IPS-20b (cell line): ENCODE results near the gene NUP210L.

Experiments
- H3K27ac ChIP-seq: one replicate; pipeline ENCODE4 v1.5.1; 2013; ENCODE audit warnings: low read length
- H3K27me3 ChIP-seq: 2 replicates; pipeline ENCODE4 v1.6.1; 2013; ENCODE audit warnings: mild to moderate bottlenecking, low read length, inconsistent platforms; ENCODE audit not compliant: insufficient read depth
- H3K36me3 ChIP-seq: 2 replicates; pipeline ENCODE4 v1.6.1; 2013; ENCODE audit warnings: low read depth, mild to moderate bottlenecking, inconsistent platforms, low read length, moderate library complexity; ENCODE audit not compliant: insufficient read depth
- H3K4me1 ChIP-seq: 2 replicates; pipeline ENCODE4 v1.6.1; 2013; ENCODE audit warnings: mild to moderate bottlenecking, control low read depth, inconsistent platforms, low read length, moderate library complexity; ENCODE audit not compliant: insufficient read depth
- H3K4me3 ChIP-seq: 2 replicates; pipeline ENCODE4 v1.5.1; 2013; ENCODE audit warnings: mild to moderate bottlenecking, low read length, inconsistent platforms
- H3K9ac ChIP-seq: 2 replicates; pipeline ENCODE4 v1.6.1; 2013; ENCODE audit warnings: low read depth, mild to moderate bottlenecking, inconsistent platforms, low read length, moderate library complexity
- H3K9me3 ChIP-seq: 2 replicates; pipeline ENCODE4 v1.6.1; 2013; ENCODE audit warnings: mild to moderate bottlenecking, low read depth, low read length, inconsistent platforms; ENCODE audit not compliant: insufficient read depth

Gene NUP210L

DNA sequence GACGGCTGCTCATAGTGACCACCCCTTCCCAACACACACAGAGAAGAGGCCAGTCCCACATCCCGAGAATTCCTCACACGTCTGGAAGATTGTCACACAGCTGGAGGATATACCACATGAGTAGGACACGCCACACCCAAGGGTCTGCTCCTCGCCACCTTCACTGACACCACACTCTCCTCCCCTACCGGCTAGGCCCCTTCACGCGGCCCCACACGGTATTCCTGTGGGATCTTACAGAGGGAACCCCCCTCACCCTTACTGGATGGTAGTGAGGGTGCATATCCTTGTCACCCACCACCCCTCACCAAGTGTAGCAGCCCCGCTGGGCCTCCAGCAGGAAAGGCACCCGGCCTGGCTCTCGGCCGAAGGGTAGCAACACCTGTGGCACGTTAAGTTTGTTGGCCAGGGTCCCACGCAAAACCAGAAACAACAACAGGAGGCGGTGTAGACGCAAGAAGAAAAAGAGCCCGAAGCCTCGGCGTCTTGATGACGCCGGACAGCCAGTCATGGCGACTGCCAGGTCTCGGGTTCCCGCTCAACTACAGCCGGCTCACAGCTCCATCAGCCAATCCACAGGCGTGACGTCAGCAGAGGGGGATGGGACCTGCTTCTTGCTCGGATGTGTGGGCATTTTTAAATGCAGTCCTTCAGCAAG lies at the start of gene NUP210L:
Gene NUP210L (minus strand): TSS at position 540 of the 658 bp plus-strand sequence.
- Histone ChIP-seq H3K27ac (no peak within 1 kb of the TSS), H3K36me3 (peaks cover 44% of the 10 kb centered on the region)

DNA sequence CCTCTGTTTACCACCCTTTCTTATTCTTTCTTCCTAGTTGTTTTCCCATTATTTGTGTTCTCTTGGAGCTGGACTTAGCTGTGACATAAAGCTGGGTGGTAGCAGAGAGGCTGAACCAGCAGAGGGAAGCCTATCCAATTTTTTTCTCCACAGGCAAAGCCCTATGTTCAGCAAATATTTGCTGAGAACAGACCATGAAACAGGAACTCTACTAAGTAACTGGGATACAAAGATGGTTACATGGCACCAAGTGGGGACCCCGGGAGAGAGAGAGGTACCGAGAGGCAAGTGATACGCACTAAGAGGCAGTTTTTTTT lies 44.6 kb upstream of the NUP210L start:
- H3K9me3 ChIP-seq = no peaks in the 10 kb centered on the region
- H3K4me1 ChIP-seq = no peaks in the 10 kb centered on the region; the same call in 1 of the 2 replicates
- H3K27me3 ChIP-seq = no peaks in the 10 kb centered on the region
- H3K9ac ChIP-seq = 0 out of 2 replicates have a peak overlapping the region, but pooled peaks have one; percentile 5
- no peak overlapping the region for H3K27ac ChIP-seq
- 0 out of 2 replicates have a peak overlapping the region, but pooled peaks have one; percentile 27 for H3K4me3 ChIP-seq
- no peaks in the 10 kb centered on the region for H3K36me3 ChIP-seq

More for the DNA sequence above, at the start of gene NUP210L:
- Histone ChIP-seq H3K9me3 (no peaks in the 10 kb centered on the region), H3K27me3 (no peaks in the 10 kb centered on the region), H3K4me1 (no peaks in the 10 kb centered on the region), H3K9ac (no peak within 1 kb of the TSS), H3K4me3 (no peak within 1 kb of the TSS)

DNA sequence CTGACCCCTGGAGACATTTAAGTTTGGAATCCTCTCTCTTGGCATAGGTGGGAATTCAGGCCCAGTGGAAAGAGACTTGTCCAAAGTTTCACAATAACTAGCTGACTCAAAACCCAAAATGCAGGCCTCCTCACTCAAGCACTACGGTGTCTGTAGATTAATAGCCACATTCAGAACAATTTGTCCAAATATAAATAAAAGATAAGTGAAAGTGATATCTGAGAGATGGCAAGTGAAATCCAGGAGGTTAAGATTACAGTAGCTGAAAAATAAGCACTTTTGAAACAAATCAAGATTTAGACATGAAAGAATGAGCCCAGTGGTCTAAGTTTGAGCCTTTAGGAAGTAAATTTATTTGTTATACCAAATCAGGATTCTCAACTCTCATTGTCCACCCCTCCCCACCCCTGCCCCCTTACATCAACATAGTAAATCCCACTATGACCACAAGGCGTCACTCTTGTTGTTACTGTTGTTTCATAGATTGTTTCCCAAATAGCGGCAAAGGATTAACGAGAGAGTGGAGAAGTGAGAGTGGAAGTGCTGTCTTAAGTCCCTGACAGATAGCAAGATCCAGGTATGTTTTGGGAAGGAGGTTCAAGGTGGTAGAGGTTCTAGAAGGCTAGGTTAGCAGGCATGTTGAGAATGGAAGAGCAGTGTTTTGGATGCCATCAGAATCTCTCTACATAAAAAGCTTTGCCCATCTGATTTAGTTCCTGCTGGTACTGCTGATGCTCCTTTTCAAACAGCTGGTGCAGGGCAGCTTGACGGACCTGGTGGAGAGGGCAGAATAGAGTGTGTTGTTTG lies 44.1 kb upstream of the NUP210L start:
- no peaks in the 10 kb centered on the region for H3K36me3 ChIP-seq
- H3K27ac ChIP-seq = no peak overlapping the region
- no peaks in the 10 kb centered on the region; the same call in 1 of the 2 replicates for H3K4me1 ChIP-seq
- peak overlapping the region; percentile 27; the same call in 1 of the 2 replicates for H3K4me3 ChIP-seq
- no peaks in the 10 kb centered on the region for H3K27me3 ChIP-seq
- 0 out of 2 replicates have a peak overlapping the region, but pooled peaks have one; percentile 5 for H3K9ac ChIP-seq
- H3K9me3 ChIP-seq = no peaks in the 10 kb centered on the region

DNA sequence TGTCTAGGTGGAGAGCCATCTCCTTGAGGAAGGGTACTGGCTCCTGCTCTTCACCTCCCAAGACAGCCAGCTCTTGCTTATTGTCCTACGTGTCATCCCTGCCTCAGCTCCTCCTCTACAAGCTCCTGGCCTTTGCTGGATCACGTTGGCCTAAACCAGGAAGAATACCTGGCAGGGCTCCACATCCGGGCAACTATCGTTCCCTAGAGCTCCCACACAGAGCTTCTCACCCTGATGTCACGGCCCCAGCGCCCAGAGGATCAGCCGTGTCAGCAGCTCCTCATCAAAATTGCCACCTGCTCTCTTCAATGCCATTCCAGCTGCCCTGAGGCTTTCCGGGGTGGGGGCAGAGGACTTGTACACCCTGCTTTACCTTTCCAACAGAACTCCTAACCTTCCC lies 38.9 kb upstream of the NUP210L start:
- no peak overlapping the region for H3K9ac ChIP-seq
- H3K36me3 ChIP-seq = no peaks in the 10 kb centered on the region
- H3K27me3 ChIP-seq = peaks cover 10% of the 10 kb centered on the region; the same call in 1 of the 2 replicates
- H3K4me1 ChIP-seq = peaks cover 3% of the 10 kb centered on the region; the same call in 1 of the 2 replicates
- H3K27ac ChIP-seq = no peak overlapping the region
- no peak overlapping the region for H3K4me3 ChIP-seq
- H3K9me3 ChIP-seq = no peaks in the 10 kb centered on the region

DNA sequence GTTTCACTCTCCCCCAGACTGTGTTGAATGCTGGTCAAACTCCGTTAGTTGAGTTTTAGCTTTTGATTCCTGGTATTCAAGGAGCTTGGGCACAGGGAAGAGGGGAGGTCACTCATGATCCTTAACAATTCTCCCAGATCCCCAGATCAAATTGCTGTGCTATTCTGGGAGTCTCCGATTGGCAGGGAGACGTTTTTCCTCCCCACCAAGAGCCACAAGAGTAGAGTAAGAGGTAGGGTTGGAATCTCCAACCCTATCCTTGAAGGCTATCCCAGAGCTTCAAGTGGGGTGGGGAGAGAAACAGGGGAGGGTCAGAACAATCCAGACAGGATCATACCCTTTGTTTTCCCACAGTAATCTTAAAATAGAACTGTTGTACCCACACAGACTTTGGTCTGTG lies 37.6 kb upstream of the NUP210L start:
- Histone ChIP-seq H3K4me3 (no peak overlapping the region), H3K9ac (peak overlapping the region; percentile 40; the same call in 1 of the 2 replicates), H3K9me3 (no peaks in the 10 kb centered on the region), H3K36me3 (no peaks in the 10 kb centered on the region), H3K27me3 (peaks cover 10% of the 10 kb centered on the region; the same call in 1 of the 2 replicates), H3K4me1 (peaks cover 8% of the 10 kb centered on the region; the same call in 1 of the 2 replicates), H3K27ac (no peak overlapping the region)

DNA sequence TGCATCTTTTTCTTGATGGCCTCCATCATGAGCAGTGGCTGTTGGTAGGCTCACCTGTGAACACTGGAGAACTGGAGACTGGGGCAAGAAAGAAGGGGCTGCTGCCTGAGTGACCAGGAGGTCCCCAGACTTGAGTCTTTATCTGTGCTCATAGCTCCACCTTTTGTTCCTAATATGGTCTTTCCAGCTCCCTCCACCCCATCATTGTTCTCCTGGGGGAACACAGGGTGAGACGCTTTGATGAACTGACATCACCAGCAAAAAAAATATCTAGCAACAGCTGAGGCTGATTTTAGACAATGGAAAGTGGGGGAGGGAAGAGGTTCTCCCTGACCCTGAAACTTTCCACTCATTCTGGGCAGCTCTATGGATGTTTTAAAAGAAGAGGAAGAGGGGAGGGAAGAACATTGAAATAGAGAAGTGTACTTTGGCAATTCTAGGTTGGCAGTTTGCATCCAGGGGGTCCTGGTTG lies 37.2 kb upstream of the NUP210L start, which contains the start of gene TPM3:
Gene TPM3 (minus strand): TSS at position 111 of the 472 bp plus-strand sequence. CDS start 82 bp downstream, at position 29.
- peaks cover 12% of the 10 kb centered on the region; the same call in 1 of the 2 replicates for H3K4me1 ChIP-seq
- H3K9ac ChIP-seq = peak within 1 kb of the TSS; percentile 40; the same call in 1 of the 2 replicates
- H3K27ac ChIP-seq = no peak within 1 kb of the TSS
- H3K4me3 ChIP-seq = no peak within 1 kb of the TSS
- H3K36me3 ChIP-seq = no peaks in the 10 kb centered on the region
- H3K27me3 ChIP-seq = peaks cover 10% of the 10 kb centered on the region; the same call in 1 of the 2 replicates
- no peaks in the 10 kb centered on the region for H3K9me3 ChIP-seq

DNA sequence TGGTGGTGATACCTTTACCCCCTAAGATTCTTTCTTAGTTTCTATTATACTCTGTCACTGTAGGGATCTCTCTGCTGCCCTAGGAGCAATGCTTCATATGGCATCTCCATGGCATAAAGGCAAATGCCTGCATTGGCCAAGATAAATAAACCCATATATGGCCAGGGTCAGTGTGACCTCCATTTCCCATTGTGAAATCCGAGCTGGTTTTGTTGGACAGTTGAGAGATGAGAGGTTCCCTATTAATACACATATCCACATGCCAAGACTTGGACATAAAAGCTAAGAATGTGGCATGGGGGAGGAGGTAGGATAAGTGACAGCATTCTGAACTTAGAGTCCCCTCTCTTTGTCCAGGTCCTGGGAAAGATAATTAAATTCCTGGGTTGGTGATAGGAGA lies 35.7 kb upstream of the NUP210L start:
- H3K9ac ChIP-seq = no peak overlapping the region
- H3K4me1 ChIP-seq = peaks cover 24% of the 10 kb centered on the region; the same call in 1 of the 2 replicates
- no peak overlapping the region for H3K4me3 ChIP-seq
- no peak overlapping the region for H3K27ac ChIP-seq
- H3K27me3 ChIP-seq = peaks cover 10% of the 10 kb centered on the region; the same call in 1 of the 2 replicates
- no peaks in the 10 kb centered on the region for H3K9me3 ChIP-seq
- H3K36me3 ChIP-seq = no peaks in the 10 kb centered on the region

DNA sequence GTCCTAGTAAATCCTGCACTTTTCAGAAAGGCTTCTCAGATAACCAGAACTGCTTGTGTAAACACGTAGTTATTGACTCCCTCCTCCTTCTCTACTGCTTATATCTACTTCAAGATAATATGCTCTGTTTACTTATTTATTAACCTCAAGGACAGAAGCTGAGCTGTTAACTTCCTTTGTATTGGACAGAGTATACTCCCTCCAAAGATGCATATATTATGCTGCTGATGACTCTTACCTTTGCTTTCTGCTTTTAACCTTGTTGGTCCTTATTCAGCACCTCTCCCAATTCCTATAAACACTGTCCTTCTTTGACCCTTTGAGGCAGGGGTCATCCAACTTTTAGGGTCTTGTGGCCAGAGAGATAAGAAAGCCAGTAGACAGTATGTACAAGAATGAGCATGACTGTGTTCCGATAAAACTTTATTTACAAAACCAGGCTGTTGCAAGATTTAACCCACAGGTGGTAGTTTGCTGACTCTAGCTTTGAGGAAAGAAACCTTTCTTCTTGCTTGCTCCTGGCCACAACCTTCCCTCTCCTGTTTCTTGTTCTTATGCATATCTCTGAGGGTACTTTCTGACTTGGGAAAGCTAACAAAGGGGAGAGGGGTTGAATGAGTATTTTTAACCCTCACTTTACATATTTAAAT lies 32.1 kb upstream of the NUP210L start:
- H3K27ac ChIP-seq = peak overlapping the region; percentile 63
- peak overlapping the region; percentile 43 for H3K4me3 ChIP-seq
- H3K4me1 ChIP-seq = peaks cover 21% of the 10 kb centered on the region; the same call in 1 of the 2 replicates
- no peaks in the 10 kb centered on the region for H3K27me3 ChIP-seq
- peak overlapping the region; percentile 66; the same call in 1 of the 2 replicates for H3K9ac ChIP-seq
- H3K36me3 ChIP-seq = no peaks in the 10 kb centered on the region
- H3K9me3 ChIP-seq = no peaks in the 10 kb centered on the region

DNA sequence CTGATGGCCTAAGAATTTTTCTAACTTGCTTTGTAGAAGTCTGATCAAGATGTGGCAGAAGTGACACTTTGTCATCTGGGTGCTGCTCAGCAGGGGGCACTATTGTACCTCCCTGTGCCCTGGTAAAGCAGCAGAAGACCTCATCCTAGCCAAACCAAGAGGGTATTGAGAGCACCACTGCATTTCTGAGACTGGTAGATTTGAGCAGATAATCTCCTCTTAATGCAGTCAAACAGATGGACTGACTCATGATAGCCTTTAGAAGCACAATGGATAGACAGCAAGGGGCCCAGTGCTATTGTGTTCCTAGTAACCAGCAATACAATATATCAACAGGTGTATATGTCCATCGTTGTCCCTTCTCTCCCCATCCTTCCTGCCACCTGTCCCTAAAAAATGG lies 31.3 kb upstream of the NUP210L start:
- H3K27ac ChIP-seq = peak overlapping the region; percentile 63
- peak overlapping the region; percentile 66; the same call in 1 of the 2 replicates for H3K9ac ChIP-seq
- H3K9me3 ChIP-seq = no peaks in the 10 kb centered on the region
- H3K36me3 ChIP-seq = no peaks in the 10 kb centered on the region
- H3K4me1 ChIP-seq = peaks cover 24% of the 10 kb centered on the region; the same call in 1 of the 2 replicates
- H3K27me3 ChIP-seq = no peaks in the 10 kb centered on the region
- peak overlapping the region; percentile 43 for H3K4me3 ChIP-seq

DNA sequence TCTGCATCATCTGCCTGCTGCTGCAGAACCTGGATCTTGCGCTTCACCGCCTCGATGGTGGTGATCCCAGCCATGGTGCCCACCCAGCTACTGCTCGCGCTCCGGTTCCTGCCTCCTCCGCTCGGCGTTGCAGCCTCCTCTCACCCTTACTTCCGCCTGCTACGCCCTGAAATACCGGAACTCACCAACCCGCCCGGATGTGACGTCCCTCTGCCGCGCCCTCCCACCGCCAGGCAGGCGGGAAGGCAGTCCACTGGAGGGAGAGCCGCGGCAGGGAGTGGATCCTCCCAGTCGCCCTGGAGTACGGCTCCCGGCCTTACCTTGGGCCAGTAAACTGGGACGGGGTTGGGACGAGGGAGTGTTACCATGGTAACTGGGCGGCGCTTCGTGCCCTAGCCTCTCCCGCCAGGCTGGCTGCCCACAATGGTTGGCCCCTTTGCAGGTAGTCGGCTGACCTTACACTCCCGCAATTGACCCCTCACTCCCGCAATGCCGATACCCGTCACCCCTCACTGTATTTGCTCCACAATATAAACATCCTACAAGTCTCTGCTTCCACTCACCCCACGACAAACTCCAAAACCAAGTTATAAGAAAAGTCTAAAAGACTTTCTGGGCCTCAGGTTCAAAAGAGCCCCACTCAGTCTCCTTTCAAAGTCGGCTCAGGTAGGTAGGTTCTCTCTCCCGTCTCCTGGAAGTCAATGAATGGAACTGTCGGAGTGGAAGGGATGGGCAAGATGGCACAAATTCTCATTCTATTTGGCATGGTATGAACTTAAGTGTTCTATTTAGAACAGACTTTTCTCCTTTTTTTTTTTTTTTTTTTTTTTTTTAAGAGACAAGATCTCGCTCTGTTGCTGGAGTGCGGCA lies 28.4 kb upstream of the NUP210L start:
- Histone ChIP-seq H3K27me3 (no peaks in the 10 kb centered on the region), H3K36me3 (peaks cover 21% of the 10 kb centered on the region; the same call in 1 of the 2 replicates), H3K4me1 (peaks cover 43% of the 10 kb centered on the region)

More for the DNA sequence above, 28.4 kb upstream of the NUP210L start:
- Histone ChIP-seq H3K9me3 (no peaks in the 10 kb centered on the region), H3K4me3 (peak overlapping the region; percentile 83), H3K27ac (peak overlapping the region; percentile 73), H3K9ac (peak overlapping the region; percentile 86)
